ENCODE results near the gene OR4B1.

Gene OR4B1

DNA sequence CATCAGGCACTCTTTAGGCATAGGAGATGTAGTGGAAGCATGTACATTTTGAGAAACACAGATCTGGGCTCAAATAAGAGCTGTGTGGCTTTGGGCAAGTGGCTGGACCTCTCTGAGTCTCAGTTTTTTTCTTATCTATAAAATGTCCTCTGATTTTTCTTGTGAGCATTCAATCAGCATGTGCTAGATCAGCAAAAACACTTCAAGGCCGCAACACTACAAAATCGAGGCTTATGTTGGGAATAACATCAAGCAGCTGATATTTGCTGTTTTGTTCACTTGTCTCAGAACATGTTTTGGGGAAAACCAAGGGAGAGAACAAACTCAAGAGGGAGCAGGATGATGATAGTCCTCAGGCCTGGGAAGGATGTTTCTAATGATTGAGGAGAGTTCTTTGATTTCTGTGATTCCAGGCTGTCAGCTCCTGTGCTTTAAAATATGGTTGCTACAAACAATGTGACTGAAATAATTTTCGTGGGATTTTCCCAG is 46.9 kb downstream of the OR4B1 start, which contains the start of gene OR4X1:
Gene OR4X1, plus strand, starts transcription at position 439 of the 489 bp plus-strand sequence. Its CDS starts 0 bp downstream, at position 439.
- no peak for DNase-seq

All from activated naive CD4-positive, alpha-beta T cell treated with anti-CD3 and anti-CD28 coated beads, Interleukin-2, amount 50 U/mL, for 16 hours (primary cell).